IPS-18a (cell line): ENCODE measurements around the gene PIK3AP1.
"Not testable (repeated sequence)": the region's sequence is repeated elsewhere in the genome, so short reads cannot be mapped to it uniquely, and the experiment has no call there.

Source experiments
- H3K27ac ChIP-seq: one replicate; pipeline ENCODE4 v1.5.1; 2013; ENCODE audit warnings: low read length
- H3K27me3 ChIP-seq: one replicate; pipeline ENCODE4 v1.6.1; 2013; ENCODE audit warnings: mild to moderate bottlenecking, low read length; ENCODE audit not compliant: control insufficient read depth, insufficient read depth
- H3K36me3 ChIP-seq: one replicate; pipeline ENCODE4 v1.6.1; 2013; ENCODE audit warnings: low read depth, low read length; ENCODE audit not compliant: control insufficient read depth
- H3K4me1 ChIP-seq: one replicate; pipeline ENCODE4 v1.6.1; 2013; ENCODE audit warnings: low read depth, low read length; ENCODE audit not compliant: control insufficient read depth
- H3K4me3 ChIP-seq: one replicate; pipeline ENCODE4 v1.5.1; 2013; ENCODE audit warnings: low read length
- H3K9ac ChIP-seq: one replicate; pipeline ENCODE4 v1.6.1; 2013; ENCODE audit warnings: mild to moderate bottlenecking, low read length, moderate library complexity
- H3K9me3 ChIP-seq: one replicate; pipeline ENCODE4 v1.6.1; 2013; ENCODE audit warnings: low read depth, low read length; ENCODE audit not compliant: control insufficient read depth

Gene PIK3AP1

DNA sequence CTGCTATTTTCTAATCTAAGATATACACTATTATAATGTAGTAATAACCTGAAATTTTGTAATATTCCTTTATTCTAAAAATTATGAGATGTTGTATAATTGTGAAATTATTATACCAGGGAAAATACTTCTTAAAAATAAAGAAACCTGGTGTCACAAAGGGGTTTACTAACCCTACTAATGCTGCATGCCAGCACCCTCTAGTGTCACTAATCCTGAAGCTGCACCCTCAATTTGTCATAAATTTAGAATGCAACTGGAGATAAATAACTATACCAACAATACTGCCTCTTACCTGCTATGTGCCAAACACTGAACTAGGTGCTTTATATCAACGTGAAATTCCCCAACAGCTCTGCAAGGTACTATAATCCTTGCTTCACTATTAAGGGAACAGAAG lies 164.3 kb downstream of the PIK3AP1 start:
- H3K27ac ChIP-seq, result no peak overlapping the region
- no peaks in the 10 kb centered on the region for H3K9me3 ChIP-seq
- H3K9ac ChIP-seq, result no peak overlapping the region
- peaks cover 60% of the 10 kb centered on the region for H3K36me3 ChIP-seq
- H3K4me3 ChIP-seq, result no peak overlapping the region
- H3K4me1 ChIP-seq, result no peaks in the 10 kb centered on the region
- no peaks in the 10 kb centered on the region for H3K27me3 ChIP-seq

DNA sequence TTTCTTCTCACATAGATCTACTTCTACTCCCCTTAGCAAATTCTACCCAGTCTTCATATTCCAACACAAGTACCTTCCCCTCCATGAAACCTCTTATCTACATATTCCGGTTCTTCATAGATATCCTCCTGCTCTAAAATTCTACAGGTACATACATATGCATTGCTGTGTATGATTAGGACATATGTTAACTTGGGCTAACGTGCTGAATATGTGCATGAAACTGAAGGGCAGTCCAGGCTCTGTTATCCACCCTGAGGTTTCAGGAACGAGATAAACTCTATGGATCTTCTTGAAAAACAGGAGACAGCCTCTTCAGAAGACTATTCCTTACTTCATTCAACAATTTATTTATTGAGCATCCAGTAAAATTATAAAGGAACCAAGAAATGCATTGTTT lies 165.0 kb downstream of the PIK3AP1 start:
- Histone ChIP-seq H3K9me3 (no peaks in the 10 kb centered on the region), H3K27me3 (no peaks in the 10 kb centered on the region), H3K4me1 (no peaks in the 10 kb centered on the region), H3K9ac (no peak overlapping the region), H3K4me3 (no peak overlapping the region), H3K36me3 (peaks cover 61% of the 10 kb centered on the region), H3K27ac (no peak overlapping the region)

- Histone ChIP-seq H3K4me3 (no peak overlapping the region), H3K36me3 (peaks cover 71% of the 10 kb centered on the region)
These were observed 171.7 kb downstream of the PIK3AP1 start for GRCh38 chr10:96548589-96548988.

GRCh38 chr10:96545558-96545957 lies 174.8 kb downstream of the PIK3AP1 start:
- H3K27ac ChIP-seq, H3K9me3 ChIP-seq, H3K27me3 ChIP-seq, H3K9ac ChIP-seq, H3K4me1 ChIP-seq, H3K4me3 ChIP-seq: not testable (repeated sequence)
- peaks cover 57% of the 10 kb centered on the region for H3K36me3 ChIP-seq

More at GRCh38 chr10:96548589-96548988, 171.7 kb downstream of the PIK3AP1 start:
- Histone ChIP-seq H3K9me3 (no peaks in the 10 kb centered on the region), H3K9ac (no peak overlapping the region), H3K4me1 (no peaks in the 10 kb centered on the region), H3K27ac (no peak overlapping the region), H3K27me3 (no peaks in the 10 kb centered on the region)
